CD4-positive, alpha-beta T cell treated with Interleukin-6 for 4 hours (primary cell): ENCODE results near the gene KIF21B.
A peak's percentile ranks its signal among the peaks of the same experiment; 100 is the strongest.

ENCODE experiments used
- DNase-seq: peaks from one replicate; pipeline ENCODE4 v3.0.0-alpha.2; 2020; ENCODE audit warnings: mixed read lengths

KIF21B gene

GRCh38 chr1:201023517-201023902 lies at the start of gene KIF21B:
TSS of gene KIF21B (minus strand) at chr1:201023714. CDS start at chr1:201023383, 331 bp downstream.
- DNase-seq, result peak; percentile 95

- DNase-seq, result no peak
Measured at GRCh38 chr1:201072922-201073321, 49.4 kb upstream of the KIF21B start.

DNA sequence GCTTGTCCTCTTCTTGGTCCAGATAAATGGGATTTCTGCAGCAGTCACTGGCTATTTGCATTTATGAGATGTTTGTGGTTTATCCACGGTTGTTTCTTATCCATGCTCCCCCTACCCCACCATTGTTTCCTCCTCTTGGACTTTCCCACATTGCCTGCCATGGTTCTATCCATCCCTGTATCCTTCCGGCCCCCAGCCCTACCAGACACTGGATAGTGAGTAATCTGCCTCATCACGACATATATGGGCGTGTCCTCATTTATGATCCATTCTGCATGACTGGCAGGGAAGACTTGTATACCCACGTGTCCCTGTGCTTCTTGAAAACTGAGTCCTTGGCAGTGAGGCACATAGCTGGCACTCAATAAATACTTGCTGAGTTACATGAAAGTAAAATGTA lies 48.6 kb upstream of the KIF21B start:
- no peak for DNase-seq

- no peak for DNase-seq
Measured at GRCh38 chr1:201069636-201070035, 46.1 kb upstream of the KIF21B start.

DNA sequence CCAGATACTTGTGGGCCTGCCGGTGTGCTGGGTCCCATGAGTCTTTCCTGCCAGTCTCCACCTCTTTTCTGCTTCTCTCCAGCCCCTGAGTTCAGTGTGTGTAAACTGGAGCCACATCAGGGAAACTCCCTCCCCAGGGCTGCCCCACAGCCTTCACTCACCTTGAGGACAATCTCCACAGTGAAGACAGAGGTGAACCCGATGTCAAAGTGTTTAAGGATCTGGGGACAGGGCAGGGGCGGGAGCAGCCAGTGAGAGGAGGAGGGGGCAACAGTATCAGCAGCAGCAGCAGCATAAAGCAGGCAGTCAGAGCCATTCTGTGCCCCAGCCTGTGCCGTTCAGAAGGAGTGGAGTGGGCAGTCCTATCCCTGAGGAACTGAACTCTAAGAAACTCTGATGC lies 45.5 kb upstream of the KIF21B start:
- DNase-seq, result no peak

GRCh38 chr1:201066986-201067385 lies 43.5 kb upstream of the KIF21B start:
- DNase-seq, result no peak

DNA sequence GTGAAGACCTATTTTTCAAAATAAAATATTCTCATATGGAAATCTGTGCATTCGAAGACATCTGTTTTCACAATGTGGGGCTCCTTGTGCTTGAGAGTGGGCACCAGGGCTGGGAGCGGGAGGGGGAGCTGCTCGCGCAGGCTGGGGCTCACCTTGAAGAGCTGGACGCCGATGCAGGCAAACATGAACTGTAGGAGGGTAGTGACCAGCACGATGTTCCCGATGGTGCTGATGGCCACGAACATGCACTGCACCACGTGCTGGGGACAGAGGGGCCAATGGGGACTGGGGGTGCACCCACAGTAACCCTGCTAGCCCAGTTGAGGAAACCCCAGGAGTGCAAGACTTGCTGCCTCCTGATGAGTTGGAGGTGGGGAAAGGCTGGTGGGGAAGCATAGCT lies 42.2 kb upstream of the KIF21B start:
- no peak for DNase-seq

- DNase-seq, result no peak
Measured at GRCh38 chr1:201064806-201065205, 41.3 kb upstream of the KIF21B start.

- no peak for DNase-seq
Measured at GRCh38 chr1:201063145-201063544, 39.6 kb upstream of the KIF21B start.

DNA sequence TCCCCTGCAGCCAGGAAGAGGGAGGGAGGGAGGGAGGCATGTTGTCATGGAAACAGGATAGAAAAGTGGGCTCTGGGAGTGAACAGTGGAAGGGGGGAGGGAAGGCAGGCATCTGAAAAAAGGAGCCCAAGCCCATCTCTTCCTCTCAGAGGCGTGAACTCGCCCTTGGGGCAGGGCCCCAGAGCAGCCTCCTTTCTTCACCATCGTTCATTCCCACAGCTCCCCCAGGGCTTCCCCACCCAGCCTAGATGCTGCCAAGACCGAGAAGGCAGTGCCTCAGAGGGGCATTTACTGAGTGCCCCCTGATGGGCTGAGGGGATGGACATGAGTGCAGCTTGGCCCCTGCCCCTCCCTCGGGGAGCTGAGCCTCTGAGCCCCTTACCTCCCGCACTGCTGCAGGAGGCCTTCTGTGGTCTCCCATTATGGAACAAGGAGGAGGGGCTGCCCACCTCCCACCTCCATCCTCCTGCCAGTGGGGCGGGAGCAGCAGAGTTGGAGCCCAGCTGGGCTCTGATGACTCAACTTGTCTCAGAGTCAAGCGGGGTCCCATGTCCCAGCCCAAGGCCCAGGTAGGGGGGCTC lies 39.1 kb upstream of the KIF21B start:
- no peak for DNase-seq

DNA sequence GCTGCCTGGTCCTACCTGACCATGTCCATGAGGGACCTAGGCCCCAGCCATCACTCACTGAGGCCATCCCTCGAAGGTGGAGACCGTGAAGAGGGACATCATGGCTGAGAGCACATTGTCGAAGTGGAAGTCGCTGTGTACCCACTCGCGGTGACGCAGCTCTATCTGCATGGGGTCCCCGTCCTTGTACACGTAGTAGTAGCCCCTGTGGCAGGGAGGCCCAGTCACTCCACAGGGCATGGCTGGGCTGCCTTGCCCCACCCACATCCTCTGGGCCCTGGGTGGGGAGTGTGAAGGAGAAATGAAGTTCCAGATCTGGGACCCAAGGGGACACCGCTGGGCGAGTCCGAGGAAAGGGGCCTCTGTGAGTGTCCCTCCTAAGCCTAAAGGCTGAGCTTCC lies 38.4 kb upstream of the KIF21B start:
- no peak for DNase-seq

DNA sequence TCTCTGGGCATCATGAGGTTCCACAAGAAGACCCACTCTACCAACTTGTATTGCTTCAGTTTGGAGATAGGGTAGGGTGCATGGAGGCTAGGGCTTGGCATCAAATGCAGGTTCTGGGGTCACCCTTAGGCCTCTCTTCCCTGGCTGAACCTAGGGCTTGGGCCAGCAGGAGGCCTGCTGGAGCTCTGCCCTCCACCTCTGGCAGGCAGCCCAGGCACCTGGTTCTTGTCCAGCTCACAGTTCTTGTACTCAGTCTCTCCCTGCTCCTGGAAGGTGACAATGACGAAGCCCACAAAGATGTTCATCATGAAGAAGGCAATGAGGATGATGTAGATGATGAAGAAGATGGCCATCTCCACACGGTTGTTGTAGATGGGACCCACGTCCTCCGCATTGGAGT lies 37.5 kb upstream of the KIF21B start:
- no peak for DNase-seq

- DNase-seq, result no peak
Measured at GRCh38 chr1:201060586-201060985, 37.1 kb upstream of the KIF21B start.

DNA sequence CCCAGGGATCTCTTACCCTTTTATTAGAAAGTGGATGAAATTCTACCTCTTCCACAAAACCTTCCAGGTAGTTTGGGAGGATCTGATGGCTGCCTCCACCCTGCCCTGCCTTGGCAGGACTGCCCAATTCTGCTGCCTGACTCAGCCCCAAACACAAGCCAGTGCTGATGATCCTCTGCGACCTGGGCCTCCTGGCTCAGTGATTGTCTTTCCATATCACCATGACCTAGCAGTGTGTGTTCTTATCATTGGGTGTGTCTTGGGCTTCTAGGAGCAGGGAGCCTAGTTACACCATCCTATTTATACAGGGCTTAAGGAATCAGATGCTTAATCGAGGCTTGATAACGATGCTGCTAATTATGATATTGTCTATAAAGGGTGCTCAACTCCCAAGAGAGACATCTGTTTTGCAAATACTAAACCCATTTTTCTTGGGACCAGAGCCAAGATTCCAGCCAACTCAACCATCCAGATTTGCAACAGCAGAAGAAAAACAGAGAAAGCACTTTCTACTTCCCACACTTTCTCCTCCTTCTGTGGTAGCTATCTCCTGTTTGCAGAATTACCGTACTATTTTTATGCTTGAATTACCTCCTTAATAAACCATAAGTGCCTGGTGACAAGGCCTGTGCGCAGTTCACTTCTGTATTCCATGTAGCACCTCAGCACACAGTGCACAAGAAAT lies 36.5 kb upstream of the KIF21B start:
- DNase-seq, result no peak

GRCh38 chr1:201059401-201059800 lies 35.9 kb upstream of the KIF21B start:
- DNase-seq, result no peak

DNA sequence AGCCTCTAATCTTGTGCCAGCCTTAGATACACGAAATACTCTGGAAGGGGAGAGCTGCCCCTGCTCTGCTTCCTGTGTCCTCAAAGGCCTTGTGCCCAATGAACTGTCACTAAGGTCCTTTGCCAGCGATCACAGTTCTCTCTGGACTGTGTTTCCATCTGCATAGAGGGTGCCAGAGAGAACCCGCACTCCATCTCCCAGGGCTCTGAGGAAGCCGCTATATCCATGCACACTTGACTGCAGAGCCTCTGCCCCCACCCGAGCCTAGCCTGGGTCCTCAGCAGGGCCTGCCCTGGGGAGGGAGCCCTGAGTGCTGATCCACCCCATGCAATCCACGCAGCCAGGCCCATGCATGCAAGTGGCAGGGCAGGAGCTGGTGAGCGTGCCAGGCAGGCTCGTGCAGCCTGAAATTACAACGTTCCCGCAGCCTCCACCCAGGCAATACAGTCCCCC lies 30.6 kb upstream of the KIF21B start:
- DNase-seq, result no peak

DNA sequence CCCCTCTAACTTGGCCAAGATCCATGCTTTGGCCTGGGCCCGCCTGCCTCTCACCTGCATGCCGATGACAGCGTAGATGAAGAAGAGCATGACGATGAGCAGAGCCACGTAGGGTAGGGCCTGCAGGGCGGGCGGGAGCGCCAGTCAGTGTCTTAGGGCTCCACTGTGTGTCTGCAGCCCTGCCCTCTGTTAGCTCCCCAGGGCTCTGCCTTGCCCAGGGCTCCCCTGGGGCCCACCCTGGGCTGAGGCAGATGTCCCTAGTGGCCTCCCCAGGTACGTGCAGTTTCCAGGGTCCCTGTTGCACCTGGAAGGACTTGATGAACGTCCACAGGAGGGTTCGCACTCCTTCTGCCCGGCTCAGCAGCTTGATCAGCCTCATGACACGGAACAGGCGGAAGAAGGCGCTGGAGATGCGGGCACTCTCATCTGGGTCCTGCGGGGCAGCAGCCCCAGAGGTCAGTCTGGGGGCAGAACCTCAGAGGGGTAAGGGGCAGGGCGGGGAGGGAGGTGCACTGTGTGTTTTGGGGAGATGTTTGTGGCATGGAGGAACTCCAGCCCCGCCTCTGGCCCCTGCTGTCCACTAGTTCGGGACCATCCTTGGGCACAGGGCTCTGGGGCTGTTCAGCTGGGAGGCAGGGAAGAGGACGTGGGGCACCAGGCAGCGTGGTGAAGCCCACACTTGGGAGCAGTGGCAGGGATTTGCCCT lies 29.8 kb upstream of the KIF21B start:
- no peak for DNase-seq

DNA sequence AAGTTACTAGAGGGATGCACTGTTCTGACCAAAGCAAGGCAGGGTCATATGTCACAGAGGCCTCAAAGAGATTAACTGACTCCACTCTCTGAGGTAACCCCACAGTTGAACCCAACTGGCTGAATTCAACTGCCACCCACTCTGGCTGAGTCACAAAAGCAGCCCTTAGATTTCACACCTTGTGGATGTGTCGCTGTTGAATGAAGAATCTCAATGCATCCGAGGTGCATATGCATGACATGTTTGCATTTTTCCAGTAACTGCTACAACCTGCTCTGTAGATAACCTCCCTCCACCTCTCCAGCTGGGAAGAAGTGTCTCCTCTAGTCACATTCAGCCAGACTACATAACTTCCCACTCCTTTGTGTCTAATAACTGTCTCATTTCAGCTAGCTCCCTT lies 27.9 kb upstream of the KIF21B start:
- DNase-seq, result no peak

- no peak for DNase-seq
Measured at GRCh38 chr1:201050515-201051277, 27.2 kb upstream of the KIF21B start.

DNA sequence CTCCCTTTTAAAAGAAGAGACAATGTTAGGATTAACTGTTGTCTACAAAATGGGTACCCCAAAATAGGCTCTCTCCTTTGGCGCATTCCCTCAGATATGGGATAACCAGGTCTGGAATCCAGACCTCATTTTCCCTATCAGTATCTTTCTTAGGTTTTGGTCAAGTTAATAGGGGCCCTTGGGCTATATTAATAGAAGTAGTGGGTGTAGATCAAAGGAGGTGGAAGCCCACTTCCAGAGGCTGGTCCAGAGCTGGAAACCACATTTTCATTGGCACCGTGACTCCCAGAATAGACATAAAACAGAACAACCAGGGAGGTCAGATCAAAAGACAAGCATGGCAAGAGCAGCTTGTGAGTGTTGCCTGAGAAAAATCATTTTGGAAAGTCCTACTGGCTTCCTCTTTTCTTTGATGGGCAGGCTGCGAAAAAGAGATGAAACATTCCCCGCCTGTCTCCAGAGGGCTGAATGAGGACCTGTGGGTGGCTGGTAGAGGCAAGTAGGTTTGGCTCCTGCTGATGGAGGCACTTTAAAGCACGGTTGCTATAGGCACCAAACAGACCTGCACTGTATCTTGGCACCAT lies 25.8 kb upstream of the KIF21B start:
- no peak for DNase-seq

GRCh38 chr1:201048521-201048920 lies 25.0 kb upstream of the KIF21B start:
- DNase-seq, result no peak

DNA sequence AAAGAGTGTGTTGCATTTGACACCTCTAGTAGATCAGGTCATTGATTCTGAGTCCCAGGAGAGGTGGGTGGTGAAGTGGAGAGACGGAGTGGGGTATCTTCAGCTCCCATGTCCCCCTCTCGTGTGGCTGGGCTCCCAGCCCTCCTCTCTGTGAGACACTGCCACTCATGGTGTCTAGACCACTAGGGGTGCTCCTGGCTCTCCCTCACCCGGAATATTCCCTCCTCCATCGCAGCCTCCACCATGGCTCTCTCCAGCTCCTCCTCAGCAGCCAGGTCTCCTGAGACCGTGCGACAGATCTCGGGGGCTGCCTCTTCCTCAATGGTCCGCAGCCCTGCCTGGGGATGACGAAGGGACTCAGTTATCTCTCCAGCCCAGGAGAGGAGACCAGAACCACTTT lies 20.6 kb upstream of the KIF21B start:
- no peak for DNase-seq
